ENCODE results near the gene KLRF2. TPM values are rescaled to one million over a fixed set of nuclear protein-coding genes. Genes with fewer than 3 reads are reported as not detected.
"Not testable (repeated sequence)": the region's sequence is repeated elsewhere in the genome, so short reads cannot be mapped to it uniquely, and the experiment has no call there.

Gene KLRF2
- total RNA-seq, 2 donors from 2014 or later: not detected

GRCh38 chr12:9870286-9870866, 10.9 kb upstream of the KLRF2 start:
- Histone ChIP-seq H3K27ac (peak overlapping the region; percentile 50), H3K36me3 (no peaks in the 10 kb centered on the region), H3K9me3 (no peaks in the 10 kb centered on the region), H3K4me1 (no peaks in the 10 kb centered on the region), H3K27me3 (no peaks in the 10 kb centered on the region), H3K4me3 (no peak overlapping the region), H3K9ac (ENCODE audit: low read depth in 2 of 2, low read length in 2 of 2) (peak overlapping the region in 1 of 2 donors; percentile 70)
- no peak for TF ChIP-seq CTCF (IDR thresholded peaks at IDR 0.05)
- DNase-seq: no peak
- intact Hi-C loops (cut with DNase I): no loop called here

DNA sequence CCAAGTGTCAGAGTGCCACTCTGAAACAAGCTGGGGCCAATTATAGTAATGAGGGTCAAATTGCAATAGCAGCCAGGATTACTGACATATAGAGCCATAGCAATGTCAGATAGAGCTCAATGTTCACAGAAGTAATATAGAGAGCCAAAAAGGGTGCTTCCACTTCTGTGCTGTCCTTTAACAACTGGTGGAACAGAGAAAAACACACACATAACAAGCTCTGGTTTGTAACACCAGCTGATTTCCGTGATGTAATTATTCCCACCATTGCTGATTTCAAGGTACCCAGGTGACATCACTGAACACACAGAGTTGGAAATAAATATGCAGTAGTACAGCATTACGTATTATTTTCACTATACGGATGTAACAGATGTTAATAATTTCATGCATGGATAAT, 9.1 kb upstream of the KLRF2 start:
- Histone ChIP-seq H3K4me3 (no peak overlapping the region), H3K9ac (ENCODE audit: low read depth in 2 of 2, low read length in 2 of 2) (no peak overlapping the region), H3K27ac (no peak overlapping the region), H3K4me1 (no peaks in the 10 kb centered on the region), H3K9me3 (no peaks in the 10 kb centered on the region), H3K36me3 (no peaks in the 10 kb centered on the region), H3K27me3 (no peaks in the 10 kb centered on the region)
- intact Hi-C loops (cut with DNase I): no loop called here
- DNase-seq: no peak
- no peak for TF ChIP-seq CTCF (IDR thresholded peaks at IDR 0.05)

- H3K27ac ChIP-seq: no peak overlapping the region
Measured at GRCh38 chr12:9872742-9873141, 8.5 kb upstream of the KLRF2 start.

DNA sequence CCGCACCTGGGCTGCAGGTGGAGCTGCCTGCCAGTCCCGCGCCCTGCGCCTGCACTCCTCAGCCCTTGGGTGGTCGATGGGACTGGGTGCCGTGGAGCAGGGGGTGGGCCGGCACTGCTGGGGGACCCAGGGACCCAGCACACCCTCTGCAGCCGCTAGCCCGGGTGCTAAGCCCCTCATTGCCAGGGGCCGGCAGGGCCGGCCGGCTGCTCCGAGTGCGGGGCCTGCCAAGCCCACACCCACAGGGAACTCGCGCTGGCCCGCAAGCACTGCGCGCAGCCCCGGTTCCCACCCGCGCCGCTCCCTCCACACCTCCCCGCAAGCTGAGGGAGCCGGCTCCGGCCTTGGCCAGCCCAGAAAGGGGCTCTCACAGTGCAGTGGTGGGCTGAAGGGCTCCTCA, 5.2 kb upstream of the KLRF2 start:
- H3K9ac ChIP-seq (ENCODE audit: low read depth in 2 of 2, low read length in 2 of 2); H3K4me3 ChIP-seq; H3K36me3 ChIP-seq; H3K27ac ChIP-seq; H3K4me1 ChIP-seq; H3K27me3 ChIP-seq; intact Hi-C loops (cut with DNase I); H3K9me3 ChIP-seq; DNase-seq: not testable (repeated sequence)

More at GRCh38 chr12:9872742-9873141, 8.5 kb upstream of the KLRF2 start:
- TF ChIP-seq CTCF (IDR thresholded peaks at IDR 0.05): no peak
- no peaks in the 10 kb centered on the region for H3K4me1 ChIP-seq
- no peaks in the 10 kb centered on the region for H3K9me3 ChIP-seq
- no peak overlapping the region for H3K9ac ChIP-seq (ENCODE audit: low read depth in 2 of 2, low read length in 2 of 2)
- no peaks in the 10 kb centered on the region for H3K27me3 ChIP-seq
- intact Hi-C loops (cut with DNase I): no loop called here
- H3K36me3 ChIP-seq: no peaks in the 10 kb centered on the region
- DNase-seq: no peak
- no peak overlapping the region for H3K4me3 ChIP-seq

DNA sequence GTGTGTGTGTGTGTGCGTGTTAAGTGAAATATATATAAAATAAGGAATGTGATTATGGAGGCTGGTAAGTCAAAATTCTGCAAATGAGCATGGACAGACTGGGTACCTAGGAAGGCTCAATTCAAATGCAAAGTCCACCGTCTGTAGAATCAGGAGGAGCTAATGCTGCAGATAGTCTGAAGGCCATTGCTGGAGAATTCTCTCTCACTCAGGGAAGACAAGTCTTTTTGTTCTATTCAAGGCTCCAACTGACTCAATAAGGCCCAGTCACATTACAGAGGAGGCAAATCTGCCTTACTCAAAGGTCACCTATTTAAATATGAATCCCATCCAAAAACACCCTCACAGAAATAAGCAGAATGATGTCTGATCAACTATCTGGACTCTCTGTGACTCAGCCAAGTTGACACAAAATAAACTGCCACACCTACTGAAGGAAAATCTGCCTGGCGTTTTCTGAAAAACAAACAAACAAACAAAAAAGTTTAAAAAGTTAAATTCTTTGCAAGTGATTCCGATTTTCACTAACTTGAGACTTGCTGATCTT, 684 bp upstream of the KLRF2 start:
- DNase-seq: no peak
- no peaks in the 10 kb centered on the region for H3K4me1 ChIP-seq
- no peaks in the 10 kb centered on the region for H3K27me3 ChIP-seq
- H3K9ac ChIP-seq (ENCODE audit: low read depth in 2 of 2, low read length in 2 of 2): no peak overlapping the region
- H3K27ac ChIP-seq: no peak overlapping the region
- TF ChIP-seq CTCF (IDR thresholded peaks at IDR 0.05): no peak
- intact Hi-C loops (cut with DNase I): no loop called here
- H3K9me3 ChIP-seq: no peaks in the 10 kb centered on the region
- H3K4me3 ChIP-seq: no peak overlapping the region
- H3K36me3 ChIP-seq: no peaks in the 10 kb centered on the region

DNA sequence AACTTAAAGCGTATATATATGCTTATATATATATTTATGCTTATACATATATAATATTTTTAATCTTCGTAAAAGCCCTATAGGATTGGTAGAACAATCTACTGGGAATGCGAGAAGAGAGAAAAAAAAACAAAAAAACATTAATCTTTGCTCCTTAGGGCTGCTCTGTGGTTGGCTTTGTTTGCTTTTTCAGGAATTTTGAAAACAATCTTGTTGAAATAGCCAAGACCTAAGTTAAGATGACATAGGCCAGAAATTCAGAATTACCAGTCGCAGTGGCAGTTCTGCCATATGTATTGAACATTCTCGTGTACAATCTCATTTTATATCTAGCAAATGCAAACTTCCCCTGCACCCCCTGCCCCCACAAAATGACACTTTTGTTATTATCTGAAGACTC, 699 bp downstream of the KLRF2 start:
- intact Hi-C loops (cut with DNase I): no loop called here
- DNase-seq: no peak
- TF ChIP-seq CTCF (IDR thresholded peaks at IDR 0.05): no peak
- H3K9me3 ChIP-seq: no peaks in the 10 kb centered on the region
- no peak overlapping the region for H3K4me3 ChIP-seq
- H3K9ac ChIP-seq (ENCODE audit: low read depth in 2 of 2, low read length in 2 of 2): no peak overlapping the region
- H3K4me1 ChIP-seq: no peaks in the 10 kb centered on the region
- H3K27me3 ChIP-seq: no peaks in the 10 kb centered on the region
- H3K27ac ChIP-seq: no peak overlapping the region
- H3K36me3 ChIP-seq: no peaks in the 10 kb centered on the region
